Parathyroid adenoma (tissue), 2 donors: Measurements from ENCODE around the gene DUS3L.

Experiments used
- H2AFZ ChIP-seq: fragments of 300-600 bp; sonication (generic); one replicate; pipeline ENCODE4 v1.7.0; 2017; ENCODE audit warnings: antibody characterized with exemption, mild to moderate bottlenecking
- H3K27ac ChIP-seq: fragments of 300-600 bp; sonication (generic); one replicate; pipeline ENCODE4 v1.7.0; 2017
- H3K27me3 ChIP-seq: fragments of 300-600 bp; sonication (generic); one replicate; pipeline ENCODE4 v1.7.0; 2017; ENCODE audit warnings: low read length; ENCODE audit not compliant: control insufficient read depth, insufficient read depth
- H3K36me3 ChIP-seq: fragments of 300-600 bp; sonication (generic); one replicate; pipeline ENCODE4 v1.7.0; 2017; ENCODE audit warnings: low read length; ENCODE audit not compliant: control insufficient read depth, insufficient read depth
- H3K4me1 ChIP-seq: fragments of 300-600 bp; sonication (generic); one replicate; pipeline ENCODE4 v1.7.0; 2017; ENCODE audit warnings: control low read depth
- H3K4me2 ChIP-seq: fragments of 300-600 bp; sonication (generic); one replicate; pipeline ENCODE4 v1.7.0; 2017; ENCODE audit warnings: low read length
- H3K4me3 ChIP-seq: fragments of 300-600 bp; sonication (generic); one replicate; pipeline ENCODE4 v1.7.0; 2017; ENCODE audit warnings: low read depth, low read length
- H3K79me2 ChIP-seq: fragments of 300-600 bp; sonication (generic); one replicate; pipeline ENCODE4 v1.7.0; 2017; ENCODE audit warnings: control low read depth
- H3K9ac ChIP-seq: fragments of 300-600 bp; sonication (generic); one replicate; pipeline ENCODE4 v1.7.0; 2017; ENCODE audit warnings: mild to moderate bottlenecking
- H3K9me3 ChIP-seq: fragments of 300-600 bp; sonication (generic); one replicate; pipeline ENCODE4 v1.7.0; 2017; ENCODE audit warnings: low read length; ENCODE audit not compliant: control insufficient read depth
- TF ChIP-seq, protein P1 (sequence below): fragments of 300-600 bp; sonication (generic); IDR thresholded peaks from one replicate; pipeline ENCODE4 v1.7.0; 2017; ENCODE audit warnings: antibody characterized with exemption, mild to moderate bottlenecking
- donor health status: primary hyperparathyroidism.

Gene DUS3L

DNA sequence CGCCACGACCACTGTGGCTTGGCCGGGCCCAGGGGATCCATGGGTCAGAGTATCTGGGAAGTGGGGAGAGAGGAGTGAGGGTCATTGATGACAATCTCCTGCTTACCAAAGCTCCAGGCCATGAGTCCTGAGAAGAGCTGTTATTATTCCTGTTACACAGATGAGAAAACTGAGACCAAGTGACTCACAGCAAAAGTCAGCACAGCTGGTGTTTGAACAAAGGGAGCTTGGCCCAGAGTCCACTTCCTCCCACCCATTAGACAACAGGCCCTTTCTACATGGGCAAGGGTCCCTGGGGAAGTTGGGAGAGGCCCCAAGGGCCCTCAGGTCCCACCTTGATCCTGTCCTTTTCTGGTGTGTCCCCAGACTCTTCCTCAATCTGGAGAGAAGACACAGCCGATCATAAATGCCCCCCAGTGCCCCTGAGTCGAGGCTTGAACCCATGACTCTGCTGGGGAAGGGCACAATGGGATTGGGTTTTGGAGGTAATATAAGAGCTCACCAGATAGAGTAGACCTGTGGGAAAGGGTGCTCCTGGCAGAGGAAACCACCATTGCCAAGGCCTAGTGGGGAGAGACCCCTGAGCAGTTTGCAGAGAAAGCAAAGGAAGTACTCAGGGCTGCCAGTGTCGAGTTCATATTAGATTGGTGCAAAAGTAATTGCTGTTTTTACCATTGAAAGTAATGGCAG, 41.7 kb upstream of the DUS3L start:
- Histone ChIP-seq H3K9me3 (no peaks in the 10 kb centered on the region), H3K27me3 (no peaks in the 10 kb centered on the region), H3K4me1 (peaks cover 3% of the 10 kb centered on the region), H3K4me2 (no peak overlapping the region), H3K36me3 (no peaks in the 10 kb centered on the region), H3K27ac (no peak overlapping the region), H3K4me3 (no peak overlapping the region), H3K79me2 (no peaks in the 10 kb centered on the region), H3K9ac (no peak overlapping the region), H2AFZ (no peak overlapping the region)
- TF ChIP-seq, protein P1, sequence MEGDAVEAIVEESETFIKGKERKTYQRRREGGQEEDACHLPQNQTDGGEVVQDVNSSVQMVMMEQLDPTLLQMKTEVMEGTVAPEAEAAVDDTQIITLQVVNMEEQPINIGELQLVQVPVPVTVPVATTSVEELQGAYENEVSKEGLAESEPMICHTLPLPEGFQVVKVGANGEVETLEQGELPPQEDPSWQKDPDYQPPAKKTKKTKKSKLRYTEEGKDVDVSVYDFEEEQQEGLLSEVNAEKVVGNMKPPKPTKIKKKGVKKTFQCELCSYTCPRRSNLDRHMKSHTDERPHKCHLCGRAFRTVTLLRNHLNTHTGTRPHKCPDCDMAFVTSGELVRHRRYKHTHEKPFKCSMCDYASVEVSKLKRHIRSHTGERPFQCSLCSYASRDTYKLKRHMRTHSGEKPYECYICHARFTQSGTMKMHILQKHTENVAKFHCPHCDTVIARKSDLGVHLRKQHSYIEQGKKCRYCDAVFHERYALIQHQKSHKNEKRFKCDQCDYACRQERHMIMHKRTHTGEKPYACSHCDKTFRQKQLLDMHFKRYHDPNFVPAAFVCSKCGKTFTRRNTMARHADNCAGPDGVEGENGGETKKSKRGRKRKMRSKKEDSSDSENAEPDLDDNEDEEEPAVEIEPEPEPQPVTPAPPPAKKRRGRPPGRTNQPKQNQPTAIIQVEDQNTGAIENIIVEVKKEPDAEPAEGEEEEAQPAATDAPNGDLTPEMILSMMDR: no peak

DNA sequence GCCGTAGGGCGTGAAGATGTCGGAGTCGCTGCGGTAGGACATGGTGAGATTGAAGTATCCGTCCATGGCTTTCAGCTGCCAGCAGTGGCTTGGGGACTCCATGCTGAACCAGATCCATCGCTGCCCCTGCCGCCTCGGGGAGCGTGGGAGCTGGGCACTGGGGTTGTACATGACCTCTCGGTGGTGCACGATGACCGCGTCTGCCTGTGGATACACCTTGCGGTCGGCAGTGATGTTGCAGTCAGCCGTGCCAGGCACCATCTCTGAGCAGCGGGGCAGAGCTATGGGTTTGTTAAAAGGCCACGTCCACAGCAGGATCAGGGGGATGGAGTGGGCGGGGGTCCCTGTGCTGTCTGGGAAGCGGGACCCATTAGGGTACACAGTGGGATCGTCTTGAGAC, 41.1 kb upstream of the DUS3L start:
- Histone ChIP-seq H3K27me3 (no peaks in the 10 kb centered on the region), H3K36me3 (no peaks in the 10 kb centered on the region), H3K4me3 (no peak overlapping the region)

GRCh38 chr19:5831159-5831558, 40.2 kb upstream of the DUS3L start:
- no peaks in the 10 kb centered on the region for H3K36me3 ChIP-seq
- no peaks in the 10 kb centered on the region for H3K27me3 ChIP-seq

More for the DNA sequence above, 41.1 kb upstream of the DUS3L start:
- Histone ChIP-seq H3K9me3 (no peaks in the 10 kb centered on the region), H3K27ac (no peak overlapping the region), H3K9ac (no peak overlapping the region), H3K4me1 (peaks cover 3% of the 10 kb centered on the region), H2AFZ (no peak overlapping the region), H3K79me2 (no peaks in the 10 kb centered on the region), H3K4me2 (no peak overlapping the region)
- TF ChIP-seq, protein P1: no peak

GRCh38 chr19:5829567-5830310, 38.8 kb upstream of the DUS3L start:
- TF ChIP-seq, protein P1: no peak
- Histone ChIP-seq H3K27ac (no peak overlapping the region), H3K4me1 (peaks cover 3% of the 10 kb centered on the region), H2AFZ (peak overlapping the region; percentile 93), H3K27me3 (no peaks in the 10 kb centered on the region), H3K9me3 (no peaks in the 10 kb centered on the region), H3K4me3 (no peak overlapping the region), H3K79me2 (no peaks in the 10 kb centered on the region), H3K9ac (no peak overlapping the region), H3K36me3 (no peaks in the 10 kb centered on the region), H3K4me2 (peak overlapping the region; percentile 74)

More at GRCh38 chr19:5831159-5831558, 40.2 kb upstream of the DUS3L start:
- Histone ChIP-seq H3K79me2 (no peaks in the 10 kb centered on the region), H2AFZ (no peak overlapping the region), H3K9me3 (no peaks in the 10 kb centered on the region), H3K27ac (no peak overlapping the region), H3K4me2 (no peak overlapping the region), H3K4me3 (no peak overlapping the region), H3K4me1 (peaks cover 3% of the 10 kb centered on the region), H3K9ac (no peak overlapping the region)
- TF ChIP-seq, protein P1: no peak
